ENCODE measurements around the gene ARL6IP4.

DNA sequence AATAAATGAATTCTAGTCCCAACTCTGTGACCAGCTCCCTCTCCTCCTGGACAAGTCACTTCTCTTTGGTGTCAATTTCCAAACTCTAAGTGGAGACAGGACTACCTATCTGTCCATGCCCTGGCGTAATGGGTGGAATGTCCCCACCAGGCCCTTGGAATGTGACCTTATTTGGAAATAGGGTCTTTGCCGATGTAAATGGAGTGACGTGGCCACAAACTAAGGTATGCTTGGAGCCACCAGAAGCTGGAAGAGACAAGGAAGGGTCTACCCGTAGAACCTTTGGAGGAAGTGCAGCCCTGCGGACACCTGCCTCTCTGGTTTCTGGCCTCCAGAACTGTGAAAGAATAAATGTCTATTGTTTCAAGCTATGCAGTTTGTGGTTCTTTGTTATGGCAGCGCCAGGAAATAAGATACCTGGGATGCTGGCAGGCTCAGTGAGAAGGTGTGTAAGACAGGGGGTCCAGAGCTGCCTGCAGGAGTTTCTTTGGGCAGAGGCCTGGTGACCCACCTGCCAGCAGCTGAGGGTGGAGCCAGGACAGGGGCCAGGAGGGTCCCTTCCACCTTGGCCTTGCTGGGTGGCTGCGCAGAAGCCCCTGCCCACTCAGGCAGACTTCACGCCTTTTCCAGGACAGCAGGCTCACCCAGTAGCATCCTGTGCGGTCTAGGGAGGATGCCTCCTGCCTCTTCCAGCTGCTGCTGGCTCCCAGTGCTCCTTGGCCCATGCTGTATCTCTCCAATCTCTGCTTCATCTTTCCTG, 45.8 kb downstream of the ARL6IP4 start:
- TF ChIP-seq, protein P1, sequence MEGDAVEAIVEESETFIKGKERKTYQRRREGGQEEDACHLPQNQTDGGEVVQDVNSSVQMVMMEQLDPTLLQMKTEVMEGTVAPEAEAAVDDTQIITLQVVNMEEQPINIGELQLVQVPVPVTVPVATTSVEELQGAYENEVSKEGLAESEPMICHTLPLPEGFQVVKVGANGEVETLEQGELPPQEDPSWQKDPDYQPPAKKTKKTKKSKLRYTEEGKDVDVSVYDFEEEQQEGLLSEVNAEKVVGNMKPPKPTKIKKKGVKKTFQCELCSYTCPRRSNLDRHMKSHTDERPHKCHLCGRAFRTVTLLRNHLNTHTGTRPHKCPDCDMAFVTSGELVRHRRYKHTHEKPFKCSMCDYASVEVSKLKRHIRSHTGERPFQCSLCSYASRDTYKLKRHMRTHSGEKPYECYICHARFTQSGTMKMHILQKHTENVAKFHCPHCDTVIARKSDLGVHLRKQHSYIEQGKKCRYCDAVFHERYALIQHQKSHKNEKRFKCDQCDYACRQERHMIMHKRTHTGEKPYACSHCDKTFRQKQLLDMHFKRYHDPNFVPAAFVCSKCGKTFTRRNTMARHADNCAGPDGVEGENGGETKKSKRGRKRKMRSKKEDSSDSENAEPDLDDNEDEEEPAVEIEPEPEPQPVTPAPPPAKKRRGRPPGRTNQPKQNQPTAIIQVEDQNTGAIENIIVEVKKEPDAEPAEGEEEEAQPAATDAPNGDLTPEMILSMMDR (conservative IDR thresholded peaks at IDR 0.05 in 1 of 2, IDR thresholded peaks at IDR 0.05 in 1 of 2; ENCODE audit: low read depth in 1 of 2, low read length in 2 of 2) = no peak
- no peak for TF ChIP-seq EZH2 (IDR thresholded peaks at IDR 0.05; ENCODE audit: low read length, missing control alignments)

All from fibroblast of lung (primary cell).